ENCODE measurements around the gene CACNA2D3. TPM values are rescaled to one million over a fixed set of nuclear protein-coding genes. Genes with fewer than 3 reads are reported as not detected.
A peak's percentile ranks its signal among the peaks of the same experiment; 100 is the strongest.

CACNA2D3 gene
- total and polyA plus RNA-seq, 2 donors from 2014 or later, result 5.7 to 11.2 TPM

GRCh38 chr3:54846119-54846518 is 723.8 kb downstream of the CACNA2D3 start:
- no peaks in the 10 kb centered on the region for H3K27me3 ChIP-seq (ENCODE audit: control insufficient read depth, insufficient read depth, low read length)
- no peaks in the 10 kb centered on the region for H3K36me3 ChIP-seq (ENCODE audit: control insufficient read depth in 2 of 3, insufficient read depth in 3 of 3, low read length in 3 of 3)
- H3K9ac ChIP-seq (ENCODE audit: low read length in 3 of 3), result no peak overlapping the region
- H3K9me3 ChIP-seq (ENCODE audit: control insufficient read depth in 2 of 3, insufficient read depth in 1 of 3, low read length in 3 of 3), result no peaks in the 10 kb centered on the region
- DNase-seq (no peak), FAIRE-seq (no peak)
- TF ChIP-seq CTCF (IDR thresholded peaks at IDR 0.05; ENCODE audit: borderline replicate concordance, extremely low read depth, insufficient read depth), result no peak
- H3K4me3 ChIP-seq (ENCODE audit: low read length in 3 of 3), result no peak overlapping the region
- intact Hi-C loops (cut with DNase I), result loop anchor here (10.0 kb wide), 1 partner anchor 1399 kb away; no protein-coding TSS in a partner anchor
- peaks cover 0 to 2% (median 0%) of the 10 kb centered on the region in 3 donors for H3K4me1 ChIP-seq (ENCODE audit: control insufficient read depth in 2 of 3, insufficient read depth in 2 of 3, low read depth in 1 of 3, low read length in 3 of 3)
- H3K27ac ChIP-seq (ENCODE audit: low read depth in 2 of 2, low read length in 2 of 2), result no peak overlapping the region

- no peaks in the 10 kb centered on the region for H3K27me3 ChIP-seq (ENCODE audit: control insufficient read depth, insufficient read depth, low read length)
- DNase-seq, result no peak
- H3K4me3 ChIP-seq (ENCODE audit: low read length in 3 of 3), result no peak overlapping the region
- TF ChIP-seq CTCF (IDR thresholded peaks at IDR 0.05; ENCODE audit: borderline replicate concordance, extremely low read depth, insufficient read depth), result no peak
- FAIRE-seq, result no peak
- H3K27ac ChIP-seq (ENCODE audit: low read depth in 2 of 2, low read length in 2 of 2), result no peak overlapping the region
- H3K9me3 ChIP-seq (ENCODE audit: control insufficient read depth in 2 of 3, insufficient read depth in 1 of 3, low read length in 3 of 3), result no peaks in the 10 kb centered on the region
- intact Hi-C loops (cut with DNase I), result loop anchor here (10.0 kb wide), 1 partner anchor 1397 kb away; no protein-coding TSS in a partner anchor
- no peak overlapping the region for H3K9ac ChIP-seq (ENCODE audit: low read length in 3 of 3)
- H3K36me3 ChIP-seq (ENCODE audit: control insufficient read depth in 2 of 3, insufficient read depth in 3 of 3, low read length in 3 of 3), result no peaks in the 10 kb centered on the region
- peaks cover 0 to 2% (median 0%) of the 10 kb centered on the region in 3 donors for H3K4me1 ChIP-seq (ENCODE audit: control insufficient read depth in 2 of 3, insufficient read depth in 2 of 3, low read depth in 1 of 3, low read length in 3 of 3)
Observed at GRCh38 chr3:54847361-54847760, 725.0 kb downstream of the CACNA2D3 start.

DNA sequence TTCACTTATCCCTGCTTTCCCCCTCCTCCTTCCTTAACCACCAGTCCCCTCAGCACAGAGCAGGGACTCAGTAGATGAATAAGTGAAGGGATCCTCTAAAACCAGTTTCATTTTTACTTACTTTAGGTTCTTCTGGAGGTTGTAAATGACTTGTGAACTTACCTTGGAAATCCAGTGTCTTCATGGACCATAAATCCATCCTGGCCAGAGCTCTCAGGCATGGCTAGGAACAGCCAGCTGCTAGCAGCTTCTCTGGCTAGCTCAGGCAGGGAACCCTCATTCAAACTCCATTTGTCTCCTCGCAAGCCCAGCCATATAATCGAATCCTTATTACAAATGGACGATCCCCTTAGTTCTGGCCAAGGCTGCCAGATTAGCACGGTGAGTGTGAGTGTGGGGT is 727.0 kb downstream of the CACNA2D3 start:
- Histone ChIP-seq H3K27me3 (ENCODE audit: control insufficient read depth, insufficient read depth, low read length) (no peaks in the 10 kb centered on the region), H3K4me1 (ENCODE audit: control insufficient read depth in 2 of 3, insufficient read depth in 2 of 3, low read depth in 1 of 3, low read length in 3 of 3) (peaks cover 0 to 2% (median 0%) of the 10 kb centered on the region in 3 donors), H3K36me3 (ENCODE audit: control insufficient read depth in 2 of 3, insufficient read depth in 3 of 3, low read length in 3 of 3) (no peaks in the 10 kb centered on the region), H3K9me3 (ENCODE audit: control insufficient read depth in 2 of 3, insufficient read depth in 1 of 3, low read length in 3 of 3) (no peaks in the 10 kb centered on the region), H3K4me3 (ENCODE audit: low read length in 3 of 3) (no peak overlapping the region), H3K27ac (ENCODE audit: low read depth in 2 of 2, low read length in 2 of 2) (no peak overlapping the region), H3K9ac (ENCODE audit: low read length in 3 of 3) (no peak overlapping the region)
- DNase-seq (peak in 3 of 5 donors; percentile 33 to 65 (median 61)), FAIRE-seq (no peak)
- TF ChIP-seq CTCF (IDR thresholded peaks at IDR 0.05; ENCODE audit: borderline replicate concordance, extremely low read depth, insufficient read depth), result no peak
- intact Hi-C loops (cut with DNase I), result loop anchor here (10.0 kb wide), 1 partner anchor 1395 kb away; no protein-coding TSS in a partner anchor

Measured in kidney (tissue), 14 donors.